GM19324 (cell line): ENCODE measurements around the gene BLOC1S2.
"Not testable (repeated sequence)": the region's sequence is repeated elsewhere in the genome, so short reads cannot be mapped to it uniquely, and the experiment has no call there.

ENCODE experiments used
- ATAC-seq: cut with Tn5 transposase; IDR thresholded peaks from one replicate; pipeline ENCODE4 v1.9.1; 2021; ENCODE audit warnings: mild to moderate bottlenecking, moderate library complexity; ENCODE audit not compliant: unreplicated experiment, low FRiP score

BLOC1S2 gene

DNA sequence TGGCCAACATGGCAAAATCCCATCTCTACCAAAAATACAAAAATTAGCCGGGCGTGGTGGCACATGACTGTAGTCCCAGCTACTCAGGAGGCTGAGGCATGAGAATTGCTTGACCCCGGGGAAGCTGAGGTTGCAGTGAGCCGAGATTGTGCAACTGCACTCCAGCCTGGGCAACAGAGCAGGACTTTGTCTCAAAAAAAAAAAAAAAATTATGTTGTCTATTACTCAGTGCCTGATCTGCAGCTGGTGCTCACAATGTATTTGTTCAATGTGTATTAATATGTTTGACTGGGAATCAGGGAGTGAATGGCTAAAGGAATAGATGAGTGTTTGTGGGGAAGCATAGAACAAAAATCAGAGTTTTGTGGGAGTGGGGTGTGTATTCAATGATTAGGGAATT is 5.8 kb upstream of the BLOC1S2 start:
- ATAC-seq: not testable (repeated sequence)

DNA sequence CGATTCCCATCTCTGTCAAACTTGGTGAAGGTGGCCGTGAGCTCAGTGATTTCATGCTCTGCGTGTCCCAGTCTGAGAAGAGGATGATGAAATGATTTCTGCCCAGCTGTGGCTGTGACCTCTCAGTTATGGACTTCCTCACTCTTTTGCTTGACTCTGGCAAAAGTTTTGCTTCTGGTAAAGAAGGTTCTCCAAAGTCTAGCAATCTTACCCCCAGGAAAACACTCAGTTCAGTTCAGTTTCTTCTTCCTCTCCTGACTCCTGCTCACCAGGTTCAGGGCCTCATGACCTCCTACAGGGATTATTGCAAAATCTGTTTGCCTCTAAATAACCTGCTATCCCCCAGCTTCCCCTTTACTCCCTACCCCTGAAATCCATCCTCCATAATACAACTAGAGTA is 4.9 kb upstream of the BLOC1S2 start:
- no peak for ATAC-seq

GRCh38 chr10:100289641-100290040 is 3.2 kb upstream of the BLOC1S2 start:
- ATAC-seq: no peak

DNA sequence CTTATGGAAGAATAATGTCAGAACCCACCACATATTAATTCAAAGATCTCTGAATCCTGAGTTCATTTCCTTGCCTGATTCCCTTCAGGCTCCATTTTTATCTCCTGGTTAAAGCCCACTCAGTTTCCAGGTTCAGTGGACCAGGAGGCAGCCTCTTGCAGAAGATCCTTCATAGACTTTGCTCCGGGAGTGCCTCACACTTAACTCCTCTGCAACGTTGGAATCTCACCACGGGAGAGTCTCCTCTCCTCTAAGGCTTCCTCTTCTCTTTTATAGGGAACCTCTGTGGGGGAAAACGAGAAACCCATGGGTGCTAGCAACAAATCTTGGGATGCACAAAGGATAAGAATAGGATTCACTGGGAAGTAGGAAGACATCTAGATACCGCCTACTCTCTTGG is 1.7 kb upstream of the BLOC1S2 start:
- no peak for ATAC-seq

DNA sequence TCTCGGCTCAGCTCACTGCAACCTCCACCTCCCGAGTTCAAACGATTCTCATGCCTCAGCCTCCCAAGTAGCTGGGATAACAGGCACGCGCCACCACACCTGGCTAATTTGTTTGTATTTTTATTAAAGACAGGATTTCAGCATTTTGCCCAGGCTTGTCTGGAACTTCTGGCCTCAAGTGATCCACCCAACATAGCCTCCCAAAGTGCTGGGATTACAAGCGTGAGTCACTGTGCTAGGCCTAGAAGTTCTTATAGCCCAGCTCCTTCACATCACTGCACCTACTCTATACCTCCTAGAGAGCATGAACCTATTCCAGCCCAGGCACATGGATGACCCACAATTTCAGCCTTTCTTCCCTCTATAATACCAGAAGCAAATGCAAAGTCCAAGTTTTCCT is 1.3 kb upstream of the BLOC1S2 start:
- ATAC-seq: no peak

DNA sequence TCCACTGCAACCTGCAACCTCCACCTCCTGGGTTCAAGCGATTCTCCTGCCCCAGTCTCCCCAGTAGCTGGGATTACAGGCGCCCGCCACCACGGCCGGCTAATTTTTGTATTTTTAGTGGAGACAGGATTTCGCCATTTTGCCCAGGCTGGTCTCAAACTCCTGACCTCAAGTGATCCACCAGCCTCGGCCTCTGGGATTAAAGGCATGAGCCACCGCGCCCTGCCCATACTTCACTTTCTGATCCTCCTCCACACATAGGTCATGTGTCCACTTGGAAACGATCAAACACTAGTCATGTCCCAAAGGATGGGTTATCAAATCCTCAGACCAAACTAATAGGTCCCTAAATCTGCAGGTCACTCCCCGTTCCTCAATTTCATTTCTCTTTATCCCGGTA is 1.2 kb downstream of the BLOC1S2 start:
- ATAC-seq: not testable (repeated sequence)

DNA sequence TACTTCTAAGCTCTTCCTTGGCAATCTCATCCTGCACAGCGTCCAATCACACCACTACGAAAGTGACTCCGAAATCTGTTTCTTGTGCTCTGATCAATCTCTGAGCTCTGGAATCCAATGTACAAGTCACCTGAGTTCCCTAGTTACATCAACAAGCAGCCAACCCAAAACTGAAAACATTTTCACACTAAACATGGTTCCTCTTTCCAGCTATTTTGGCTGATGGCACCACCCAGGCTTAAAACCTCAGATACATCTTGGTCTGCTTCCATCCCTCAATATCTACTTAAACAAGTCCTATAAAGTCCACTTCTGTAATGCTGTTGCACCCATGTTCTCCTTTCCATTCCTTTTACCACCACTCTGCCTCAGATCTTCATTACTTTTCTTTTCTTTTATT is 3.6 kb downstream of the BLOC1S2 start:
- no peak for ATAC-seq

DNA sequence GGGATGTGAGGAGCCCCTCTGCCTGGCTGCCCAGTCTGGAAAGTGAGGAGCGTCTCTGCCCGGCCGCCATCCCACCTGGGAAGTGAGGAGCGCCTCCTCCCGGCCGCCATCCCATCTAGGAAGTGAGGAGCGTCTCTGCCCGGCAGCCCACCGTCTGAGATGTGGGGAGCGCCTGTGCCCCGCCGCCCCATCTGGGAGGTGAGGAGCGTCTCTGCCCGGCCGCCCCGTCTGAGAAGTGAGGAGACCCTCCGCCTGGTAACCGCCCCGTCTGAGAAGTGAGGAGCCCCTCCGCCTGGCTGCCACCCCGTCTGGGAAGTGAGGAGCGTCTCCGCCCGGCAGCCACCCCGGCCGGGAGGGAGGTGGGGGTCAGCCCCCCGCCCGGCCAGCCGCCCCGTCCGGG is 9.5 kb downstream of the BLOC1S2 start:
- ATAC-seq: not testable (repeated sequence)

- ATAC-seq: peak; percentile 71
These were observed 19.0 kb downstream of the BLOC1S2 start, which contains the start of gene CWF19L1 for GRCh38 chr10:100267239-100268104. CWF19L1 (minus strand) TSS chr10:100267638; CDS start chr10:100267593, 45 bp downstream.

DNA sequence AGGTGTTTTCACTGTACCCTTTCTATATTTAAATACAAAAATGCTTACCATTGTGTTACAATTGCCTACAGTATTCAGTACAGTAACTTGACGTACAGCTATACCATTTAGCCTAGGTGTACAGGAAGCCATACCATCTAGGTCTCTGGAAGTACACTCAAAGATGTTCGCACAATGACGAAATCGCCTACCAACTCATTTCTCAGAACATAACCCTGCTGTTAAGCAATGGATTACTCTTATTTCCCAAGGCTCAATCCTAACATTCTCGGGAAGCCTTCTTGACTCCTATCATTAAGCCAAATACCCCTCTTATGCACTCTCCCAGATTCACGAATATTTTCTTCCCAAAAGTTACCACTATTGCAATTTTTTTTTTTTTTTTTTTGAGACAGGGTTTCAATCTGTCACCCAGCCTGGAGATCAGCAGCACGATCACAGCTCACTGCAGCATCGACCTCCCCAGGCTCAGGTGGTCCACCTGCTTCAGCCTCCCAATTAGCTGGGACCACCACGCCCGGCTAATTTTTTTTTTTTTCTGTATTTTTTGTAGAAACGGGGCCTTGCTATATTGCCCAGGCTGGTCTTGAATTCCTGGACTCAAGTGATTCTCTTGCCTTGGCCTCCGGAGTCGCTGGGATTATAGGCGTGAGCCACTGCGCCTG is 20.5 kb downstream of the BLOC1S2 start:
- no peak for ATAC-seq

GRCh38 chr10:100254191-100254590 is 32.3 kb downstream of the BLOC1S2 start:
- no peak for ATAC-seq

DNA sequence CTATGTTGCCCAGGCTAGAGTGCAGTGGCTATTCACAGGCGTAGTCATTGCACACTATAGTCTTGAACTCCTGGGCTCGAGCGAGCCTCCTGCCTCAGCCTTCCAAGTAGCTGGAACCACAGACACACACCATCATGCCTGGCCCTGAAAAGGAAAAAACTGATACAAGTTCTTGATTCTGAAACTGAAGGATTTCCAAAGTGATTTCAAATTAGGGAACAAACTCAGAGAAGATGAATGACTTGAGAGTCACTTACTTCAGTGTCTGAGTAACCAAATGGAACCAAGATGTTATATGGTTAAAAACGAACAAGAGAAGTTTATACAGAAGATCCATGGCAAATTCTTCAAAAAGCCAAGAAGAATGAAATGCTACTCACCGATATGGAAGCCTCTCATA is 33.4 kb downstream of the BLOC1S2 start:
- ATAC-seq: no peak

DNA sequence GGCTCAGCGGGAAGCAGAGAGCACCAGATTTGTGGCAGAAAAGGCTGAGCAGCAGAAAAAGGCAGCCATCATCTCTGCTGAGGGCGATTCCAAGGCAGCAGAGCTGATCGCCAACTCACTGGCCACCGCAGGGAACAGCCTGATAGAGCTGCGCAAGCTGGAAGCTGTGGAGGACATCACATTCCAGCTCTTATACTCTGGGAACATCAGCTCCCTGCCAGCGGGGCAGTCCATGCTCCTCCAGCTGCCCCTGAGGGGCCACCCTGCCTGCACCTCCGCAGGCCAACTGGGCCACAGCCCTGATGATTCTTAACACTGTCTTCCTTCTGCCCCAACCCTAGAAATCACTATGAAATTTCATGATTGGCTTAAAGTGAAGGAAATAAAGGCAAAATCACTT is 37.7 kb downstream of the BLOC1S2 start:
- ATAC-seq: no peak

DNA sequence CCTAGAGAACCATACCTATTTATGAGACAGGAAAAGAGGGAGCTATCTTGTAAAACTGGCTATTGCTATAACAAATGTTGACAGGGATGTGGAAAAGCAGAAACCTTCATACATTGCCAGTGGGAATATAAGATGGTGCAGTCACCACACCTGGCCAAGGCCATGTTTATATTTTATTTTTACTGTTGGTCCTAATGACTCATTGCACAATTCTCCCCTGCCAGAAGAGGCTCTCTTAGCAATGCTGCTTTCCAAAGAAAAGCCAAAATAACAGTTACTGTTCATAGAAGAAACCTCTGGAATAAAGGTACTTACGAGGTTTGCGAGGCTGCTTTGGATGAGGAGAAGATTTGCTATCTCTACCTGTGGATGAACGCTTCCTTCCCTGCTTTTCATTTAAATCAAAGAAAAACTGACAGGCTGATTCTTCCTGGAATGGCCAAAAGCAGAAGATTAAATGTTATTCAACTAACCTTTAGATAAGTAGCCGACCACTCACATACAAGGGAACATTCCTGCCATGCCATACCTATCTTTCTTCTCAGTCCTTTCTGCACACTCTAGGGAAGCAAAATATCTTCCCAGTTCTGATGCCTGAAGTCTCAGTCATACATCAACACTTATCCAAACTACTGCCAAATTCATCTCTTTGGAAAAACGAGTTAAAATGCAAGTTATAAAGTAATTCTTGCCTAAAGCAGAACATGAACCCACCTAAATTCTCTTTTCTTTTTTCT is 40.8 kb downstream of the BLOC1S2 start:
- ATAC-seq: no peak

- ATAC-seq: no peak
These were observed 46.6 kb downstream of the BLOC1S2 start for GRCh38 chr10:100239851-100240250.

DNA sequence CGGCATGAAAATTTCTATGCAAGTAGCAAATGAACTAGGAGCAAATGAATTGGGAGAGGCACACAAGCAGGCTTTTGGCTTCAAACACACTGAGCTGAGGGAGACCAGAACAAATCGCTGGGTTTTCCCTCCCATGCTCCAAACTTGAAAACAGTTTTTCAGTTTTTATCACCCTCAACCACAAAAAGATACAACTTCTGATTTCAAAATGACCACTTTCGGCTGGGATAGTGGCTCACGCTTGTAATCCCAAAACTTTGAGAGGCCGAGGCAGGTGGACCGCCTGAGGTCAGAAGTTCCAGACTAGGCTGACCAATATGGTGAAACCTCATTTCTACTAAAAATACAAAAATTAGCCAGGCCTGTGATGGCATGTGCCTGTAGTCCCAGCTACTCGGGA is 48.1 kb downstream of the BLOC1S2 start:
- ATAC-seq: no peak

GRCh38 chr10:100232101-100232500 is 54.4 kb downstream of the BLOC1S2 start:
- no peak for ATAC-seq

DNA sequence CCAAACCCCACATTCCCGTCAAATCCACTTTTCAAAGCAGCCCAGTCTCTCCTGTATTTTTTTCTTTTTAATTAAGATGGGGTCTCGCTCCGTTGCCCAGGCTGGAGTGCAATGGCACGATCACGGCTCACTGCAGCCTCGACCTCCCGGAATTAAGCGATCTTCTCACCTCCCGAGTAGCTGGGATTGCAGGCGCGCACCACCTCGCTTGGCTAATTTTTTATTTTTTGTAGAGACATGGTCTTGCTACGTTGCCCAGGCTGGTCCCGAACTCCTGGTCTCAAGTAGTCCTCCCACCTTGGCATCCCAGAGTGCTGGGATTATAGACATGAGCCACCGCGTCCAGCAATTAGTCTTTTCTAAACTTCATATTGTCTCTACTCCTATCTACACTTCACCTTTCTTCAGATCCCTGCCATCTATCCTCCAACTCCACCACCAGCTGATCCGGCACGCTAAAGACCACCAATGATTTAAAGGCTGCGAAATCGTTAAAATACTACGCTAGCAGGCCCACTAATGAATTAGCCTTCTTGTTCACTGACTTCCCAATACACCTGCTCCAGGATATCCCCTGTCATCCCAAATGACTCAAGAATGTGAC is 56.6 kb downstream of the BLOC1S2 start:
- no peak for ATAC-seq

DNA sequence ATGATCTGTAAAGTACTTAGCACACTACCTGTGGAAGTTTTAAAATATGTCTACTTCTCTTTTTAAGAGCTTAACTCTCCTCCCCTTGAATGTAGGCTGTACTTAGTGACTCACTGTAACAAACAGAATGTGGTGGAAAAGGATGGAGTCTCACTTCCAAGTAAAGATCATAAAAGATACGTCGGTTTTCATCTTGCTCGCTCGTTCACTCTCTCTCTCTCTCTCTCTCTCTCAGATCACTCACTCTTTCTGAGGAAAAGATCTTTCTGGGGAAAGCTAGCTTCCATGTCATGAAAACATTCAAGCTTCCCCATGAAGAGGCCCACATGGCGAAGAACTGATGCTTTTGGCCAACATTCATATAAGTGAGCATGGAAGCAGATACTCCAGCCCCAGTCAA is 62.6 kb downstream of the BLOC1S2 start:
- ATAC-seq: no peak
